IPS-15b (cell line): ENCODE data around the gene SEMA5A.

Source experiments
- H3K27me3 ChIP-seq: one replicate; pipeline ENCODE4 v1.6.1; 2013; ENCODE audit warnings: low read length; ENCODE audit not compliant: control insufficient read depth, insufficient read depth
- H3K36me3 ChIP-seq: one replicate; pipeline ENCODE4 v1.6.1; 2013; ENCODE audit warnings: low read length; ENCODE audit not compliant: control insufficient read depth, insufficient read depth
- H3K4me1 ChIP-seq: one replicate; pipeline ENCODE4 v1.6.1; 2013; ENCODE audit warnings: mild to moderate bottlenecking, low read length; ENCODE audit not compliant: control insufficient read depth, insufficient read depth
- H3K4me3 ChIP-seq: one replicate; pipeline ENCODE4 v1.5.1; 2013; ENCODE audit warnings: low read depth, low read length
- H3K9ac ChIP-seq: one replicate; pipeline ENCODE4 v1.6.1; 2013; ENCODE audit warnings: low read depth, mild to moderate bottlenecking, low read length
- H3K9me3 ChIP-seq: one replicate; pipeline ENCODE4 v1.6.1; 2013; ENCODE audit warnings: mild to moderate bottlenecking, low read length; ENCODE audit not compliant: control insufficient read depth, insufficient read depth

The SEMA5A gene

GRCh38 chr5:9502050-9502834 lies 43.6 kb downstream of the SEMA5A start:
- Histone ChIP-seq H3K27me3 (no peaks in the 10 kb centered on the region), H3K9ac (no peak overlapping the region), H3K4me3 (no peak overlapping the region), H3K4me1 (peaks cover 3% of the 10 kb centered on the region), H3K36me3 (no peaks in the 10 kb centered on the region), H3K9me3 (no peaks in the 10 kb centered on the region)

- H3K27me3 ChIP-seq: no peaks in the 10 kb centered on the region
- no peaks in the 10 kb centered on the region for H3K36me3 ChIP-seq
- H3K9ac ChIP-seq: no peak overlapping the region
- H3K4me3 ChIP-seq: no peak overlapping the region
- H3K4me1 ChIP-seq: peaks cover 3% of the 10 kb centered on the region
- no peaks in the 10 kb centered on the region for H3K9me3 ChIP-seq
Observed at GRCh38 chr5:9500625-9501024, 45.2 kb downstream of the SEMA5A start.

- H3K27me3 ChIP-seq: no peaks in the 10 kb centered on the region
- no peak overlapping the region for H3K9ac ChIP-seq
- H3K36me3 ChIP-seq: no peaks in the 10 kb centered on the region
- peaks cover 3% of the 10 kb centered on the region for H3K4me1 ChIP-seq
- no peaks in the 10 kb centered on the region for H3K9me3 ChIP-seq
- no peak overlapping the region for H3K4me3 ChIP-seq
Observed at GRCh38 chr5:9500193-9500592, 45.7 kb downstream of the SEMA5A start.

- H3K4me1 ChIP-seq: peaks cover 3% of the 10 kb centered on the region
- H3K4me3 ChIP-seq: no peak overlapping the region
- no peak overlapping the region for H3K9ac ChIP-seq
- no peaks in the 10 kb centered on the region for H3K36me3 ChIP-seq
- no peaks in the 10 kb centered on the region for H3K27me3 ChIP-seq
- no peaks in the 10 kb centered on the region for H3K9me3 ChIP-seq
Observed at GRCh38 chr5:9499498-9499876, 46.4 kb downstream of the SEMA5A start.

GRCh38 chr5:9498541-9499497 lies 47.1 kb downstream of the SEMA5A start:
- Histone ChIP-seq H3K36me3 (no peaks in the 10 kb centered on the region), H3K4me3 (no peak overlapping the region), H3K4me1 (peaks cover 3% of the 10 kb centered on the region), H3K9me3 (no peaks in the 10 kb centered on the region), H3K9ac (no peak overlapping the region), H3K27me3 (no peaks in the 10 kb centered on the region)

- H3K36me3 ChIP-seq: no peaks in the 10 kb centered on the region
- no peaks in the 10 kb centered on the region for H3K27me3 ChIP-seq
- H3K4me1 ChIP-seq: peaks cover 3% of the 10 kb centered on the region
- no peak overlapping the region for H3K9ac ChIP-seq
- H3K4me3 ChIP-seq: no peak overlapping the region
- no peaks in the 10 kb centered on the region for H3K9me3 ChIP-seq
Observed at GRCh38 chr5:9497347-9497746, 48.5 kb downstream of the SEMA5A start.

- H3K36me3 ChIP-seq: no peaks in the 10 kb centered on the region
- no peaks in the 10 kb centered on the region for H3K9me3 ChIP-seq
- no peaks in the 10 kb centered on the region for H3K27me3 ChIP-seq
- H3K9ac ChIP-seq: no peak overlapping the region
- H3K4me3 ChIP-seq: no peak overlapping the region
- H3K4me1 ChIP-seq: peaks cover 3% of the 10 kb centered on the region
Observed at GRCh38 chr5:9496801-9497200, 49.1 kb downstream of the SEMA5A start.

- H3K9ac ChIP-seq: no peak overlapping the region
- H3K36me3 ChIP-seq: no peaks in the 10 kb centered on the region
- no peaks in the 10 kb centered on the region for H3K27me3 ChIP-seq
- H3K4me1 ChIP-seq: peaks cover 3% of the 10 kb centered on the region
- H3K9me3 ChIP-seq: no peaks in the 10 kb centered on the region
- no peak overlapping the region for H3K4me3 ChIP-seq
Observed at GRCh38 chr5:9495121-9495520, 50.8 kb downstream of the SEMA5A start.

- Histone ChIP-seq H3K27me3 (no peaks in the 10 kb centered on the region), H3K4me1 (peaks cover 2% of the 10 kb centered on the region), H3K9ac (no peak overlapping the region), H3K4me3 (no peak overlapping the region), H3K36me3 (no peaks in the 10 kb centered on the region), H3K9me3 (no peaks in the 10 kb centered on the region)
Observed at GRCh38 chr5:9494301-9494700, 51.6 kb downstream of the SEMA5A start.

- Histone ChIP-seq H3K4me3 (no peak overlapping the region), H3K9me3 (no peaks in the 10 kb centered on the region), H3K4me1 (no peaks in the 10 kb centered on the region), H3K27me3 (no peaks in the 10 kb centered on the region), H3K36me3 (no peaks in the 10 kb centered on the region), H3K9ac (no peak overlapping the region)
Observed at GRCh38 chr5:9490494-9491097, 55.3 kb downstream of the SEMA5A start.

- H3K36me3 ChIP-seq: no peaks in the 10 kb centered on the region
- H3K27me3 ChIP-seq: no peaks in the 10 kb centered on the region
- H3K4me1 ChIP-seq: peaks cover 4% of the 10 kb centered on the region
- H3K9ac ChIP-seq: no peak overlapping the region
- no peak overlapping the region for H3K4me3 ChIP-seq
- no peaks in the 10 kb centered on the region for H3K9me3 ChIP-seq
Observed at GRCh38 chr5:9483779-9484178, 62.1 kb downstream of the SEMA5A start.
